GM18873 (cell line): ENCODE data around the gene MAGEF1.

ENCODE experiments used
- ATAC-seq: cut with Tn5 transposase; IDR thresholded peaks from one replicate; pipeline ENCODE4 v1.9.1; 2021; ENCODE audit warnings: mild to moderate bottlenecking, moderate library complexity, moderate number of reproducible peaks; ENCODE audit not compliant: unreplicated experiment, low FRiP score

Gene MAGEF1

DNA sequence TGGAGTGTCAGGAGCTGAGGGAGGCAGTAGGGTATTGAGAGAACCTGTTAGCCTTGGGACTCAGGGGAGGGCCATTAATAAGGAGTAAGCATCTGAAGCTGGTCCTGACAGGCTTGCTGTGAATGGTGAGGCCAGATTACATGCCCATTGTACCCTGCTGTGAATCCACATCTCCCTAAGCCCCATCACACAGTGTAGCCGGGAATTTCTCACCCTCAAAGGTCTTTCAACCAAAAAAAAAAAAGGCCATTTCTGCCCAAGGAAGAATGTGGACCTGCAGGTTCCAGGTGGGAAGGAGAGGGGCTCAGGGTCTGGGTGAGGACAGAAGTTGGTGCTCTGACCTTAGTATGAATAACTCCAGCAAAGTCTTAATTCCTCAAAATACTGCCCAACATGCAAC is 37.2 kb downstream of the MAGEF1 start:
- no peak for ATAC-seq

DNA sequence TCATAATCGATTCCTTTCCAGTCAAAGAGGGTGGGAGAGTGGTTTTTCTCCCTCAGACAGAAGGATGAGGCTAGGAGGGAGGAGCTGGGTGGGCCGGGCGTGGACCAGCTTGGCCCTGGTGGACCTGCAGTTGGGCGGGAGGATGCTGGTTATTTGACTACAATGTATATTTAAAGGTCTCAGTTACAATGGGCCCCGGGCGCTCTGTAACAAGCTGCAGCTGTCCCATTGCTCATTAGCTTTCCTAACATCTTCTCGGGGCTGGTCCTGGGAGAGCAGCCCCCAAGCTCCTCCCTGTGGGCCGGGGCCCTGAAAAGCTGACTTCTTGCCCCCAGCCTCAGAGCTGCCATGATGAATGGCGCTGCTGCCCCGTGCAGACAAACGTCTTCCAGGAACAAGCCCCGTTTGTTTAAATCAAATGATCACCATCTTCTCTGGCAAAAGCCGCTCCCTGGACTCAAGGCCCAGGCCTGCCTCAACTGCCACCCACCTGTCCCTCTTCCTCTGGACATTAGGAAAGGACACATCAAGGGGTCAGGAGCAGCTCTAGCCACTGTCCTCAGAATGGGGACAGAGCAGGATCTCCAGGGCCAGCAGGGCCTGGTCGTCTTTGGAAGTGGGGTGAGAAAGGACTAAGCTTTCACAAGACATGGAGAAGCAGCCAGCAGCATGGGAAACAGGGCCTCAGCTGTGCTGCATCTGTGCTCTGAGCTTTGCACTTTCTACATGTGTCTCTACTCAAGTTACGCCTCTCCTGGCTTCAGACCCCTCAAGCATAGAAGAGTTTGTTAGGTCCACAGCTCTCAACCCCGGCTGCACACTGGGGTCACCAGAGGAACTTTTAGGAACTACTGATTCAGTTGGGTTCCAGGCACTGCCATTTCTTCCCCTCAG is 38.6 kb downstream of the MAGEF1 start:
- ATAC-seq: no peak

DNA sequence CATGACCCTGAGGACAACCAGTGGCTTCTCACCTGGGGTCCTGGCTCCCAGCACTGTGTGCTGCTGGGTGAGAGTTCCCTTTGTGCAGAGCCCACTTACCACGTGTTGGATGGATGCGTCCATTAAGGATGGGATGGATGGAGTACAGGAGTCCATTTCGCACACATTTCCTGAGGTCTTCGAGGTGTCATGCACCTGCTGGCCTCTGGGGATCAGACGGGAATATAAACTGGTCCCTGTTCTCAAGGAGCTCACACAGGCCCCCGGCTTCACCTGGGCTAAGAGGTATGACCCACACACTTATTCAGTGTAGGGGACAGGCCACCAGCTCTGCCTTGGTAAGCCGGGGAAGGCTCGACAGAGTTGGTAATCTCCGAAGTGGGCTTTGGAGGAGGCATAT is 39.5 kb downstream of the MAGEF1 start:
- no peak for ATAC-seq

DNA sequence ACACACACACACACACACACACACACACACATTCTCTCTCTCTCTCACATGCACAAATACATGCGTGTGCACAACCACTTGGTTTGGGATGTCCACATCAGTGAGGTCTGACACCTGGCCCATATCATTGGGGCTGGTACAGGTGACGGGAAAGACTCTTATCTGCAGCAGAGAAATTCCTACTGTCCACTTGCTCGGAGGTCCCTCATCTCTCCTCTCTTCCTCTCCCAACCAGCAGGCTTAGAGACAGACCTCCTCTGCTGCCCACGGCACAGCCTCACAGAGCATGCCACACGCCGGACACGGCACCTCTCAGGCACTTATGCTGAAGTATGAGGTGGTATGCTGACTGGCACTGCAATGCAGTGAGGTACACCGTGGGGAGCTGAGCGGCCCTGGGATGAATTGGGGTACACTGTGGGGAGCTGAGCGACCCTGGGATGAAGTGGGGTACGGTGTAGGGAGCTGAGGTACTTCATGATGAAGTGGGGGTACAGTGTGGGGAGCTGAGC is 41.7 kb downstream of the MAGEF1 start:
- no peak for ATAC-seq

DNA sequence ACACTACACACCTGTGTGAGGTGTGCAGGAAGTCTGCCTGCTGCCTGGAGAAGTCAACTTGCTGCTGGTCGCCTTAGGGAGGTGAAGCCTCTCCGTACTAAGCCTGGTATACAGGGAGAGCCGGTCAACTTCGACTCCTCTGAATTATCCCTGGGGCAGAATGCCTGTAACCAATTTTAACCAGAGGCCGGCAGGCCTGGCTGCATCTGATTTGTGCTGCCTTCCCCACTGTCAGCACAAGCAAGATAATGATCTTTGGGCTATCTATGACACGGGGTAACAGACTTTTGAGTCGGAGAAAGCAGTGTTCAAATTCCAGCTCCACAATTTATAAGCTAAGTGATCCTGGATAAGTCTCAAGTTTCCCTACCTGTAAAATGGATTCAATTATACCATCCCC is 42.3 kb downstream of the MAGEF1 start:
- ATAC-seq: no peak

DNA sequence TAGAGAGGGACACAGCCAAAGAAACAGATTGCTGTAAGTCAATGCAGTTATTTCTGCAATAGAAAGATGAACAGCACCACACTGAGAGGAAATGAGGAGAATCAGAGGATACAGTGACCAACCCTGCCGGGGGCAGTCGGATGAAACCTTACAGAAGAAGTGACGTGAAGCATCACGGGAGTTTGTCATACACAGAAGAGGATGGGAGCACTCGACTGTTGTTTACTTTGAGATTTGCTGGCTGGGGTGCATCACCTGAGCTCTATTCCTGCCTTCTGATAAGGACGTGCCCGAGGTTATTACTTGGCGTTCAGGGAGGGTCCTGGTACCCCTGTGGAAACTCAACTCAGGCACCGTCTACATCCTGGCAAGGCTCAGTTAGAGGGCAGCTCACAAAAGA is 45.4 kb downstream of the MAGEF1 start:
- no peak for ATAC-seq

DNA sequence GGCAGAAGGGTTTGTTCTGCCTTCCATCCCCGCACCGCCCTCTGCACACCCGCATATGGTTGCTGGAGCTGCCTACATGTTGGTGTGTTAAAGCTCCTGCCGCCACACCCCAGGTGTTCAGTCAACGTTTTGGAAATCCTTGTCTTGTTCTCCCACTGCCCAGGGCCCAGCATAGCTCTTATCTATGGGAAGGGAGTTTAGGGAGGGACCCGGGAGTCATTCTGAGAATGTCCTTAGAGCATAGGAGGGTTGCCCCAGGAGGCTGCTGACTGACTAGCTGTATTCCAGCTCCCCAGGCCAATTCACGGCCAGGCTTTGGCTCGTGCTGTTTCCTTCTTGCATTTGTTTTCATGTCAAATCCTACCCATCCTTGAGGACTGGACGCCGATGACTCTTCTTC is 46.8 kb downstream of the MAGEF1 start:
- no peak for ATAC-seq

DNA sequence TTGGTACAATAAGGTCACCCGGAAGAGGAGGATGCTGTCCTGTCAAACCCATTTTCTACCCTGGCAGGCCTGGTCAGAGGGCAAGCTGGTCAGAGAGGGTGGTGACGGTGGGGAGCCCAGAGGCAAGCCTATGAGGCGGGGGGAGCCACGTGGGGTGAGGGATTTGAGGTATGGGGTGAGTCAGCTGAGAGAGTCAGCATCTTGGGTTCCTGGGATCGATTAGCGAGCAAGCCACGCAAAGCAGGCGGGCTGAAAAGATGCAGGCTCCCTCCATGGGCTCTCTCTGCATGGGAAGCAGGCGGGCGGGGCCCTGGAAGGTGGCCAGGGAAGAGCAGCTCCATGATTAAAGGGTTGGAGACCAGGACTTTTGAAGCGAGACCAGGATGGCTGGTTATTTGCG is 48.1 kb downstream of the MAGEF1 start:
- no peak for ATAC-seq

DNA sequence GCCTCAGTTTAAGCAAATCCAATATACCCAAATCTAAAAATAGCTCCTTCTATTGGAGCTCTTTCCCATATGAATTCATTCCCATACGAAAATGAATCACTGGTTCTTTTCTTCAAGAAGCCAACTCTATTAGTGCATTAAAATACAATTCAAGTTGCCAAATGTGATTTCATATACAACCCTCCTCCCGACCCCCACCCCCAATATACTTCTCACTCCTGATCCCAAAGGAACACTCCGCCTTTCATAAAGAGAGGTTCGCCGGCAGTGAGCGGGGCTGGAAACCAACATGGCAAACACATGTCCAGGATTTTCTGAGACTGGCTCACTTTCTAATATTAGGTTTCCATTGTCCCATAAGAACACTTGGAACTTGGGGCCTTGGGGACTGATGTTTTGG is 48.5 kb downstream of the MAGEF1 start:
- ATAC-seq: no peak

DNA sequence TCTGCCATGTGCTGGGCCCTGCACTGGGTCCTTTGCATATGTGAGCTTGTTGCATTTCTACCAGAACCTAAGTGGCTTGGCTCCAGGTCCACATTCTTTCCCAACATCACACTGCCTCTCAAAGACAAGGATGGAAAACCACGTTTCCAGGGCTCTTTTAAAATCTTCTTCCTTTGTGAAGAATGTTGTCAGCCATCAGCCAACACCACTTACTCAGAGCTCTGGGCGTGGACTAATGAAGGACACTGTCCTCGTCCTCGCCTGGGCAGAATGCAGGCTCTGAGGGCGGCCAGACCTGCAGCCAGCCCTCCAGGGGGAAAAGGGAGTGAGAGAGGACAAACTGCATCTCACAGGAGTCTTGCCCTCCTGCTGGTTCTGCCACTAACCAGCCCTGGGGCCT is 49.7 kb downstream of the MAGEF1 start:
- ATAC-seq: no peak

DNA sequence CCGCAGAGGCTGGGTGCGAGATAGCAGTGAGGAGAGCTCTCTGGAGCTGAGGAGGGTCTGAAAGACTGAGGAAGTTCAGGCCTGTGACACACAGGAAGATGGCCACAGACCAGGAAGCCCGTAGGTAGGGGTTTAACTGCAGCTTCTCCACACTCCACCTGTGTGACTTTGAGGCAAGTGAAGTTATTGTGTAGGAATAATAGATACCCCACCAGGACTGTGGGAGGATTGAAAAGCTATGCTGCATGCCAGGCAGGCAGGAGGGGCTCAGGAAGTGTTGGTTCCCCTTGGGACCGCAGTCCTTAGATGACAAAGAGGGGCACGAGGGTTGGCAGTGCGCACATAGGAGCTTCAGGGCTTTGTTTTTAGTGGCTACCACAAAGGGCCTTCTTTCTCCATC is 50.9 kb downstream of the MAGEF1 start:
- no peak for ATAC-seq
